ENCODE measurements around the gene PTDSS2. TPM values are rescaled to one million over a fixed set of nuclear protein-coding genes. Genes with fewer than 3 reads are reported as not detected.

PTDSS2 gene
- total and polyA plus RNA-seq, 9 of the 15 experiments (the other 6 are each of a cell fraction or from before 2014, with no cell fraction given) = 0.45 to 53.9 (median 17.2) TPM

GRCh38 chr11:504053-504993, 54.2 kb downstream of the PTDSS2 start (continued):
- no peak for TF ChIP-seq GATA2 (CRISPR knock-in tag; IDR thresholded peaks at IDR 0.05)
- TF ChIP-seq PRPF4 (IDR thresholded peaks at IDR 0.05; ENCODE audit: insufficient read depth, low read depth, low read length, poor library complexity, severe bottlenecking) = no peak
- TF ChIP-seq, protein P1, sequence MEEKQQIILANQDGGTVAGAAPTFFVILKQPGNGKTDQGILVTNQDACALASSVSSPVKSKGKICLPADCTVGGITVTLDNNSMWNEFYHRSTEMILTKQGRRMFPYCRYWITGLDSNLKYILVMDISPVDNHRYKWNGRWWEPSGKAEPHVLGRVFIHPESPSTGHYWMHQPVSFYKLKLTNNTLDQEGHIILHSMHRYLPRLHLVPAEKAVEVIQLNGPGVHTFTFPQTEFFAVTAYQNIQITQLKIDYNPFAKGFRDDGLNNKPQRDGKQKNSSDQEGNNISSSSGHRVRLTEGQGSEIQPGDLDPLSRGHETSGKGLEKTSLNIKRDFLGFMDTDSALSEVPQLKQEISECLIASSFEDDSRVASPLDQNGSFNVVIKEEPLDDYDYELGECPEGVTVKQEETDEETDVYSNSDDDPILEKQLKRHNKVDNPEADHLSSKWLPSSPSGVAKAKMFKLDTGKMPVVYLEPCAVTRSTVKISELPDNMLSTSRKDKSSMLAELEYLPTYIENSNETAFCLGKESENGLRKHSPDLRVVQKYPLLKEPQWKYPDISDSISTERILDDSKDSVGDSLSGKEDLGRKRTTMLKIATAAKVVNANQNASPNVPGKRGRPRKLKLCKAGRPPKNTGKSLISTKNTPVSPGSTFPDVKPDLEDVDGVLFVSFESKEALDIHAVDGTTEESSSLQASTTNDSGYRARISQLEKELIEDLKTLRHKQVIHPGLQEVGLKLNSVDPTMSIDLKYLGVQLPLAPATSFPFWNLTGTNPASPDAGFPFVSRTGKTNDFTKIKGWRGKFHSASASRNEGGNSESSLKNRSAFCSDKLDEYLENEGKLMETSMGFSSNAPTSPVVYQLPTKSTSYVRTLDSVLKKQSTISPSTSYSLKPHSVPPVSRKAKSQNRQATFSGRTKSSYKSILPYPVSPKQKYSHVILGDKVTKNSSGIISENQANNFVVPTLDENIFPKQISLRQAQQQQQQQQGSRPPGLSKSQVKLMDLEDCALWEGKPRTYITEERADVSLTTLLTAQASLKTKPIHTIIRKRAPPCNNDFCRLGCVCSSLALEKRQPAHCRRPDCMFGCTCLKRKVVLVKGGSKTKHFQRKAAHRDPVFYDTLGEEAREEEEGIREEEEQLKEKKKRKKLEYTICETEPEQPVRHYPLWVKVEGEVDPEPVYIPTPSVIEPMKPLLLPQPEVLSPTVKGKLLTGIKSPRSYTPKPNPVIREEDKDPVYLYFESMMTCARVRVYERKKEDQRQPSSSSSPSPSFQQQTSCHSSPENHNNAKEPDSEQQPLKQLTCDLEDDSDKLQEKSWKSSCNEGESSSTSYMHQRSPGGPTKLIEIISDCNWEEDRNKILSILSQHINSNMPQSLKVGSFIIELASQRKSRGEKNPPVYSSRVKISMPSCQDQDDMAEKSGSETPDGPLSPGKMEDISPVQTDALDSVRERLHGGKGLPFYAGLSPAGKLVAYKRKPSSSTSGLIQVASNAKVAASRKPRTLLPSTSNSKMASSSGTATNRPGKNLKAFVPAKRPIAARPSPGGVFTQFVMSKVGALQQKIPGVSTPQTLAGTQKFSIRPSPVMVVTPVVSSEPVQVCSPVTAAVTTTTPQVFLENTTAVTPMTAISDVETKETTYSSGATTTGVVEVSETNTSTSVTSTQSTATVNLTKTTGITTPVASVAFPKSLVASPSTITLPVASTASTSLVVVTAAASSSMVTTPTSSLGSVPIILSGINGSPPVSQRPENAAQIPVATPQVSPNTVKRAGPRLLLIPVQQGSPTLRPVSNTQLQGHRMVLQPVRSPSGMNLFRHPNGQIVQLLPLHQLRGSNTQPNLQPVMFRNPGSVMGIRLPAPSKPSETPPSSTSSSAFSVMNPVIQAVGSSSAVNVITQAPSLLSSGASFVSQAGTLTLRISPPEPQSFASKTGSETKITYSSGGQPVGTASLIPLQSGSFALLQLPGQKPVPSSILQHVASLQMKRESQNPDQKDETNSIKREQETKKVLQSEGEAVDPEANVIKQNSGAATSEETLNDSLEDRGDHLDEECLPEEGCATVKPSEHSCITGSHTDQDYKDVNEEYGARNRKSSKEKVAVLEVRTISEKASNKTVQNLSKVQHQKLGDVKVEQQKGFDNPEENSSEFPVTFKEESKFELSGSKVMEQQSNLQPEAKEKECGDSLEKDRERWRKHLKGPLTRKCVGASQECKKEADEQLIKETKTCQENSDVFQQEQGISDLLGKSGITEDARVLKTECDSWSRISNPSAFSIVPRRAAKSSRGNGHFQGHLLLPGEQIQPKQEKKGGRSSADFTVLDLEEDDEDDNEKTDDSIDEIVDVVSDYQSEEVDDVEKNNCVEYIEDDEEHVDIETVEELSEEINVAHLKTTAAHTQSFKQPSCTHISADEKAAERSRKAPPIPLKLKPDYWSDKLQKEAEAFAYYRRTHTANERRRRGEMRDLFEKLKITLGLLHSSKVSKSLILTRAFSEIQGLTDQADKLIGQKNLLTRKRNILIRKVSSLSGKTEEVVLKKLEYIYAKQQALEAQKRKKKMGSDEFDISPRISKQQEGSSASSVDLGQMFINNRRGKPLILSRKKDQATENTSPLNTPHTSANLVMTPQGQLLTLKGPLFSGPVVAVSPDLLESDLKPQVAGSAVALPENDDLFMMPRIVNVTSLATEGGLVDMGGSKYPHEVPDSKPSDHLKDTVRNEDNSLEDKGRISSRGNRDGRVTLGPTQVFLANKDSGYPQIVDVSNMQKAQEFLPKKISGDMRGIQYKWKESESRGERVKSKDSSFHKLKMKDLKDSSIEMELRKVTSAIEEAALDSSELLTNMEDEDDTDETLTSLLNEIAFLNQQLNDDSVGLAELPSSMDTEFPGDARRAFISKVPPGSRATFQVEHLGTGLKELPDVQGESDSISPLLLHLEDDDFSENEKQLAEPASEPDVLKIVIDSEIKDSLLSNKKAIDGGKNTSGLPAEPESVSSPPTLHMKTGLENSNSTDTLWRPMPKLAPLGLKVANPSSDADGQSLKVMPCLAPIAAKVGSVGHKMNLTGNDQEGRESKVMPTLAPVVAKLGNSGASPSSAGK (IDR thresholded peaks at IDR 0.05) = peak; percentile 74
- TF ChIP-seq ATF7 (IDR thresholded peaks at IDR 0.05) = no peak
- TF ChIP-seq TFAM (CRISPR knock-in tag; conservative IDR thresholded peaks at IDR 0.05) = no peak
- peak; percentile 29; the same call in 1 of the 2 replicates for TF ChIP-seq PHF8 (IDR thresholded peaks at IDR 0.05; ENCODE audit: borderline replicate concordance, low read length)
- TF ChIP-seq RBM34 (IDR thresholded peaks at IDR 0.05; ENCODE audit: borderline replicate concordance, insufficient read depth, low read length) = no peak
- TF ChIP-seq SMARCE1 (IDR thresholded peaks at IDR 0.05) = no peak
- peak; percentile 66 for TF ChIP-seq ZFX (CRISPR knock-in tag; IDR thresholded peaks at IDR 0.05)
